RWPE1 (cell line): ENCODE measurements around the gene ODAPH.
A peak's percentile ranks its signal among the peaks of the same experiment; 100 is the strongest.
"Not testable (repeated sequence)": the region's sequence is repeated elsewhere in the genome, so short reads cannot be mapped to it uniquely, and the experiment has no call there.

Experiments used
- CTCF ChIA-PET: fragments of 350-600 bp; sonication (Branson Sonifier 250); formaldehyde crosslinking; extraction: SDS; loops from one replicate; lab custom pipeline; 2021; lab: Yijun Ruan, JAX
- POLR2A ChIA-PET: fragments of 400-600 bp; formaldehyde crosslinking; extraction: SDS; loops from one replicate; lab custom pipeline; 2020; ENCODE audit warnings: antibody characterized with exemption; ENCODE audit not compliant: low non-redundant PET; lab: Yijun Ruan, JAX
- DNase-seq: peaks from one replicate; pipeline ENCODE4 v3.0.0; 2012; ENCODE audit warnings: low spot score
- H3K27ac ChIP-seq: fragments of 450-650 bp; 2 replicates; pipeline ENCODE4 v1.5.1; 2017
- CTCF ChIP-seq: fragments of 450-650 bp; conservative IDR thresholded peaks from 2 replicates; pipeline ENCODE4 v1.5.1; 2017; ENCODE audit warnings: low read depth, mild to moderate bottlenecking

The ODAPH gene

DNA sequence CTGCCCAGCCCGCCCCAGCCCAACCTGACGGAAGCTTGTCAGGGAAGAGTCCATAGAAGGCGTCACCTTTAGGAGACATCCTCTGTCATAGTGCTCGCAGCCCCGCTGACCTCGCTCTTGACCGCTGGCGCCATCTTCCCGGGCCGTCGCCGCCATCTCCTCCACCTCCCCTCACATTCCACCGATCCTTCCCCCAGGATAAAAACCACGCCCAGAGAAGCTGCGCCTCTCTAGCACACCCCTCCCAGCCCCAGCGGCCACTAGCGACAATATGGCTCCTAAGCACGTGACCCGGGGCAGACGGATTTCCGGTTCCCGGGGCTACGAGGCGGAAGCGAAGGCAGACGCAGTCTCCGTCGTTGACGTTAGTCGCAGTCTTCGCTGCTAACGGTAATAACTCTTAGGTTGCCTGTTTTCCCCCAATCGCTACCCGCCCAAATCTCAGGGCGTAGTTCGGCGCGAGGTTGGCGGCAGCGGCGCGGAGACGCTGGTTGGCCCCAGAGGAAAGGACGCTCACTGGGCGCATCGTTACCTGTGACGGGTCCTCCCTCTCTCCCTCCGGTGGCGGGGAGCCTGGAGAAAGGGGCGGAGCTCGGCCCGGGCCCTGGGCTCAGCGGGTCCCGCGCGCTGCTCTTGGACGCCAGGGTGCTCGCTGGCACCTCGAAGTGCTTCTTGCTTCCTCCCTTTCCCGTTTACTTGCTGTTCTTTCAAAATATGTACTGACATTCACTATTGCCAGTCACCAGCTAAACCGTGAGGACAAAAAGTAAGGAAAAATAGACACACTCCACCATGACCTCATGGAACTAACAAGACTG is 41.5 kb upstream of the ODAPH start, which contains the start of the genes RCHY1 and THAP6:
Gene RCHY1 (minus strand): TSS at position 273 of the 818 bp plus-strand sequence. CDS start 117 bp downstream, at position 156.
Gene THAP6 (plus strand): TSS at position 343 of the 818 bp plus-strand sequence. CDS start 980 bp downstream, outside the sequence.
- ChIA-PET POLR2A (no interaction called here), CTCF (interaction anchor here (0.7 kb wide), 1 partner anchor 26 kb away, joined by 3 read pairs; no protein-coding TSS in a partner anchor)

GRCh38 chr4:75514949-75515612 is 40.8 kb upstream of the ODAPH start:
- POLR2A ChIA-PET, result no interaction called here

More for the DNA sequence above, 41.5 kb upstream of the ODAPH start, which contains the start of the genes RCHY1 and THAP6:
- TF ChIP-seq CTCF, result no peak
- H3K27ac ChIP-seq, result peak within 1 kb of the TSS; percentile 96
- DNase-seq, result peak; percentile 90

GRCh38 chr4:75516144-75516543 is 39.7 kb upstream of the ODAPH start:
- CTCF ChIA-PET, result no interaction called here
- H3K27ac ChIP-seq, result no peak overlapping the region
- no peak for TF ChIP-seq CTCF
- POLR2A ChIA-PET, result no interaction called here
- no peak for DNase-seq

More at GRCh38 chr4:75514949-75515612, 40.8 kb upstream of the ODAPH start:
- peak overlapping the region; percentile 96 for H3K27ac ChIP-seq
- CTCF ChIA-PET, result no interaction called here
- DNase-seq, result no peak
- no peak for TF ChIP-seq CTCF

DNA sequence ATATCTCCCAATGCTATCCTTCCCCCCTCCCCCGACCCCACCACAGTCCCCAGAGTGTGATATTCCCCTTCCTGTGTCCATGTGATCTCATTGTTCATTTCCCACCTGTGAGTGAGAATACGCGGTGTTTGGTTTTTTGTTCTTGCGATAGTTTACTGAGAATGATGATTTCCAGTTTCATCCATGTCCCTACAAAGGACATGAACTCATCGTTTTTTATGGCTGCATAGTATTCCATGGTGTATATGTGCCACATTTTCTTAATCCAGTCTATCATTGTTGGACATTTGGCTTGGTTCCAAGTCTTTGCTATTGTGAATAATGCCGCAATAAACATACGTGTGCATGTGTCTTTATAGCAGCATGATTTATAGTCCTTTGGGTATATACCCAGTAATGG is 36.4 kb upstream of the ODAPH start:
- CTCF ChIA-PET, H3K27ac ChIP-seq, DNase-seq, POLR2A ChIA-PET: not testable (repeated sequence)

GRCh38 chr4:75525086-75525485 is 30.8 kb upstream of the ODAPH start:
- ChIA-PET CTCF (no interaction called here), POLR2A (no interaction called here)
- no peak for TF ChIP-seq CTCF
- DNase-seq, result no peak
- no peak overlapping the region for H3K27ac ChIP-seq

GRCh38 chr4:75525910-75526309 is 30.0 kb upstream of the ODAPH start:
- H3K27ac ChIP-seq, result no peak overlapping the region
- POLR2A ChIA-PET, result no interaction called here
- no peak for DNase-seq
- CTCF ChIA-PET, result no interaction called here
- no peak for TF ChIP-seq CTCF
